DMS53 (cell line): Measurements from ENCODE around the gene NPEPPS.
A peak's percentile ranks its signal among the peaks of the same experiment; 100 is the strongest.
"Not testable (repeated sequence)": the region's sequence is repeated elsewhere in the genome, so short reads cannot be mapped to it uniquely, and the experiment has no call there.

Source experiments
- DNase-seq: peaks from one replicate; lab custom pipeline; 2025; lab: John Stamatoyannopoulos, UW

Gene NPEPPS, protein sequence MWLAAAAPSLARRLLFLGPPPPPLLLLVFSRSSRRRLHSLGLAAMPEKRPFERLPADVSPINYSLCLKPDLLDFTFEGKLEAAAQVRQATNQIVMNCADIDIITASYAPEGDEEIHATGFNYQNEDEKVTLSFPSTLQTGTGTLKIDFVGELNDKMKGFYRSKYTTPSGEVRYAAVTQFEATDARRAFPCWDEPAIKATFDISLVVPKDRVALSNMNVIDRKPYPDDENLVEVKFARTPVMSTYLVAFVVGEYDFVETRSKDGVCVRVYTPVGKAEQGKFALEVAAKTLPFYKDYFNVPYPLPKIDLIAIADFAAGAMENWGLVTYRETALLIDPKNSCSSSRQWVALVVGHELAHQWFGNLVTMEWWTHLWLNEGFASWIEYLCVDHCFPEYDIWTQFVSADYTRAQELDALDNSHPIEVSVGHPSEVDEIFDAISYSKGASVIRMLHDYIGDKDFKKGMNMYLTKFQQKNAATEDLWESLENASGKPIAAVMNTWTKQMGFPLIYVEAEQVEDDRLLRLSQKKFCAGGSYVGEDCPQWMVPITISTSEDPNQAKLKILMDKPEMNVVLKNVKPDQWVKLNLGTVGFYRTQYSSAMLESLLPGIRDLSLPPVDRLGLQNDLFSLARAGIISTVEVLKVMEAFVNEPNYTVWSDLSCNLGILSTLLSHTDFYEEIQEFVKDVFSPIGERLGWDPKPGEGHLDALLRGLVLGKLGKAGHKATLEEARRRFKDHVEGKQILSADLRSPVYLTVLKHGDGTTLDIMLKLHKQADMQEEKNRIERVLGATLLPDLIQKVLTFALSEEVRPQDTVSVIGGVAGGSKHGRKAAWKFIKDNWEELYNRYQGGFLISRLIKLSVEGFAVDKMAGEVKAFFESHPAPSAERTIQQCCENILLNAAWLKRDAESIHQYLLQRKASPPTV

GRCh38 chr17:47530557-47531232 is at the start of gene NPEPPS:
NPEPPS (plus strand) TSS chr17:47531108; CDS start chr17:47531301, 193 bp downstream.
- peak; percentile 95 for DNase-seq

DNA sequence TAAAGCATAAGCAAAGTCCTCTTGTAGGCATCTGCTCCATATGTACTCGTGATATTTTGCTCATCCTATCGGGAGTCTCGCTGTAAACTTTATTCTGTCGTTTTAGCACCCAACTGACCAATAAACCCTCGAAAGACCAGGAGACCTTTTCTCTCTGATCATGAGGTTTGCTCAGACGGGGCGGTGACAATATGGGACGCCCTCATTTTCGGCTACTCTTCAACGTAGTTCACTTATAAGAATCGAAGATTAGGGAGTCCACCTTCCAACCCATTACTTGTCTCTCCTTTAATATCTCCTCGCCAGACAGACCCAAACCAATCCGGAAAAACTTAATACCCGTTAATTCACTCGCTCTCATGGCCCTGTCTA is 39.1 kb upstream of the NPEPPS start:
- DNase-seq = peak; percentile 45

- not testable (repeated sequence) for DNase-seq
Observed at GRCh38 chr17:47499074-47499473, 31.8 kb upstream of the NPEPPS start.

- DNase-seq = not testable (repeated sequence)
Observed at GRCh38 chr17:47499494-47499893, 31.4 kb upstream of the NPEPPS start.

- DNase-seq = peak; percentile 80
Observed at GRCh38 chr17:47500620-47501019, 30.3 kb upstream of the NPEPPS start.

GRCh38 chr17:47502122-47502731 is 28.7 kb upstream of the NPEPPS start:
- DNase-seq = peak; percentile 79

DNA sequence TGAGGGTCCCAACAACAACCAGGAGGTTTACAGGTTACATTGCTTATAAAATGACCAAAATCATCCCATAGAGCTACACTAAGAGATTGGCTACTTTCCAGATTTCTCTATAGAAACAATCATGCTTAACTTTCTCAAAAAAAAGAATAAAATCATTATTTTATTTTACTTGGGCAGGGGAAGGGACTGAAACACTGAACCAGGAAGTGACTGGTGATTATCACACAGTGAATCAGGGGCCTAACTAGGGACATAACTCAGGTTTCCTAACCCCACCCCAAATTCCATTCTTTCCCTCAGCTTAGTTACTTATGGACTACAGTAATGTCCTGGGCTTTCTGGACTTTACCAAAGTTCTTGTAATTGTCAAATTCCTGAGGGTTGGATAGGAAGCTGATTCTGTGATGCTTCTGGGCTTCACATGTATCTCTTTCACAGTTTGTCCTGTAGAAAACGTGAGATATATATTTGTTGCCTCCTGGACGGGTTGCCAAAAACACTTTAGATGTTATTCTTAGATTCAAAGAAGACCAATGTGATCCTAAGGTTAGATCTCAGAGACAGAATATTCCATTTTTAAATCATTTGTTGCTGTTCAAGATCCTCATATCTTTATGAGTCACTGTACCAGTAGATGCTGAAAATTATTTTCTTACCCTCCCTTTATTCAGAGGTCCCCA is 28.0 kb upstream of the NPEPPS start:
- peak; percentile 56 for DNase-seq

DNA sequence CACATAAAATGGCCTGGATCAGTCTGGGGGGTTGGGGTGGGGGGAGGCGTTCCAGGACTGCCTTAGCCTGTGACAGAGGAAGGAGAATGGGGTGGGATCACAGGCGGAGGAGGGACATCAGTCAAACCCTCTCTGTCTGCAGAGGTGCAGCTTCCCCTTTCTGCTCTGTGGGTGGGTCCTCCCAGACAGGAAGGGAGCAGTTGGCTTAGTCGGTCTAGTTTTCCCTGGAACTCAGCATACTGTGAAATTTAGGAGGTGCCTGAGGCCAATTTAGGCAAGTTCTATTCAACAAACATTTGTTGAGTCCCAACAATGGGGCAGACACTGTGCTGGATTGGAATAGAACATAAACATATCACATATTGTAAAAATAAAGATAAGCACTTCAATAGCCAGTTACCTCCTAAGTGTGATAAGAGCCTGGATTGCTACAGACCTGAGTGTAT is 19.2 kb upstream of the NPEPPS start:
- DNase-seq = peak; percentile 31

DNA sequence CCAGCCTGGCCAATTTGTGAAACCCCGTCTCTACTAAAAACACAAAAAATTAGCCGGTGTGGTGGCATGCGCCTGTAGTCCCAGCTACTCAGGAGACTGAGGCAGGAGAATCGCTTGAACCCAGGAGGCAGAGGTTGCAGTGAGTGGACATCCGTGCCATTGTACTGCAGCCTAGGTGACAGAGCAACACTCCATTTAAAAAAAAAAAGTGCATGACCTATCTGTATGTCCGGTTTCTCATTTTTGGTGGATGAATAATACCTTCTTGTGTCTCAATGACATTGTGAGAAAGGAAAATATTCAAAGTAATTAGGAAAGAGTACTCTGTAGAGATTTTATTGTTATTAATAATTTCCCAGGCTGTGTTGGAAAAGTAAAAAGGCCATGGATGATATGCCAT is 17.6 kb upstream of the NPEPPS start:
- DNase-seq = not testable (repeated sequence)

- DNase-seq = peak; percentile 20
Observed at GRCh38 chr17:47518880-47519279, 12.0 kb upstream of the NPEPPS start.

GRCh38 chr17:47519365-47519764 is 11.5 kb upstream of the NPEPPS start:
- DNase-seq = not testable (repeated sequence)

GRCh38 chr17:47520279-47520678 is 10.6 kb upstream of the NPEPPS start:
- DNase-seq = not testable (repeated sequence)

DNA sequence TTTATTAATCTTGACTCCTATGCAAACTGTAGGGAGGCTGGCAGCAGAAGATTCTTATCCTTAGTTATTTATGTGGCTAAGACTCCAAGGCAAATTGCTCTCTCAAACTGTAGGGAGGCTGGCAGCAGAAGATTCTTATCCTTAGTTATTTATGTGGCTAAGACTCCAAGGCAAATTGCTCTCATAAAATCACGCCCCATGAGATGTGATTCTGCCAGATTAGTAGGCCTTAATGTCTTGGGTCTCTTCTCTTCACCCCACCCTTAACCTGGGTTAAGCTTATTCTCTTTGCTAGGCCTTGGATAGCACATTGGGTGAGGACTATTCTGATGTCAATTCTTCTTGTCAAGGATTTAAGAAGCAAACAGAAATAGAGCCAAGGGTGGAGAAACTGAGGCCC is 9.5 kb upstream of the NPEPPS start:
- DNase-seq = not testable (repeated sequence)

GRCh38 chr17:47522341-47522740 is 8.6 kb upstream of the NPEPPS start:
- DNase-seq = not testable (repeated sequence)

- DNase-seq = peak; percentile 44
Observed at GRCh38 chr17:47531233-47531820, 419 bp downstream of the NPEPPS start.

DNA sequence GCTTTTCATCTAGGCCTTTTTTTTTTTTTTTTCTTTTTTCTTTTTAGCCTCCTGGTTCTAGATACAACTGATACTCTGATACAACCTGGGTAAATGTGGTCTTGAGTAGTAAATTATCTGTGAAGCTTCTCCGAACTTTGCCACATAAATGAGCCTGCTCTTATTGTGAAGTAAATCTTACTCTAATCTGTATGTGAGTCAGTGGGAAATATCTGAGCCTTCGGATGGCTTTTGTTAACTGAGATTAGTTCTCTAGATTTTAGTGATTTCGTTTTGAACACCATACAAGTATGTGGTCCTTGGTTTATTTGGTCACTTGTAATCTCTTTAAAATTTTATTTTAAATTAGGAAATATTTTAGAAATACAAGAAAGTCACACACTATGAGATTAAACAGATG is 8.2 kb downstream of the NPEPPS start:
- DNase-seq = not testable (repeated sequence)

DNA sequence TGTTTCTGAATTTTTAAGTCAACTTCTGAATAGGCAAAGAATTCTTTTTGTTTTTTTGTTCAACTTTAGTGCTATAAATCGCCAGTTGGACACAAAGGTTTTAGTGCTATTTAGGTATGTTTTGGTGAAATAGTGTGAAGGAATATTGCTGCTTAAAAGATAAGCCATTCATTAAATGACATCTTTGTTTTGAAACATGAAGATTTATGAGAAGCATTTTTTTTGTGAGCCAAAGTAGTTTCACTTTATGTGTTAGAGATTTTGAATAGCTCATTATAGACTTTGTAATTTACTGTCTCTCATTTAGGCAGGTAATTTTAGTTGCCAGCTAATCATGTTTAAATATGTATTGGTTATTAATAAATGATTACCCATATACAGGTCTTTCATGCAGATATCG is 10.8 kb downstream of the NPEPPS start:
- not testable (repeated sequence) for DNase-seq

- DNase-seq = not testable (repeated sequence)
Observed at GRCh38 chr17:47544327-47544726, 13.4 kb downstream of the NPEPPS start.

- DNase-seq = not testable (repeated sequence)
Observed at GRCh38 chr17:47554733-47555132, 23.8 kb downstream of the NPEPPS start.

DNA sequence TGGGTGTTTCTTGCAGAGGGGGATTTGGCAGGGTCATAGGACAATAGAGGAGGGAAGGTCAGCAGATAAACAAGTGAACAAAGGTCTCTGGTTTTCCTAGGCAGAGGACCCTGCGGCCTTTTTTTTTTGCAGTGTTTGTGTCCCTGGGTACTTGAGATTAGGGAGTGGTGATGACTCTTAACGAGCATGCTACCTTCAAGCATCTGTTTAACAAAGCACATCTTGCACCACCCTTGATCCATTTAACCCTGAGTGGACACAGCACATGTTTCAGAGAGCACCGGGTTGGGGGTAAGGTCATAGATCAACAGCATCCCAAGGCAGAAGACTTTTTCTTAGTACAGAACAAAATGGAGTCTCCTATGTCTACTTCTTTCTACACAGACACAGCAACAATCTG is 25.2 kb downstream of the NPEPPS start:
- DNase-seq = not testable (repeated sequence)
